Loucy (cell line): ENCODE data around the gene ARID2.

Experiments
- H2AFZ ChIP-seq: fragments of 200-600 bp; sonication (generic); 2 replicates; pipeline ENCODE4 v1.6.0; 2016; ENCODE audit warnings: antibody characterized with exemption, mild to moderate bottlenecking, low read length, moderate library complexity
- H3F3A ChIP-seq: fragments of 200-600 bp; 2 replicates; pipeline ENCODE4 v1.6.0; 2016; ENCODE audit warnings: antibody characterized with exemption, low read depth, mild to moderate bottlenecking
- H3K27me3 ChIP-seq: fragments of 200-600 bp; sonication (generic); 2 replicates; pipeline ENCODE4 v1.6.1; 2014; ENCODE audit warnings: low read length, mild to moderate bottlenecking; ENCODE audit not compliant: insufficient read depth, poor library complexity, severe bottlenecking
- H3K36me3 ChIP-seq: fragments of 200-600 bp; sonication (generic); 2 replicates; pipeline ENCODE4 v1.6.1; 2016; ENCODE audit warnings: low read length; ENCODE audit not compliant: insufficient read depth
- H3K4me1 ChIP-seq: fragments of 200-600 bp; sonication (generic); 2 replicates; pipeline ENCODE4 v1.5.1; 2014; ENCODE audit warnings: low read length, mild to moderate bottlenecking; ENCODE audit not compliant: insufficient read depth, poor library complexity, severe bottlenecking
- H3K4me2 ChIP-seq: fragments of 200-600 bp; sonication (generic); 2 replicates; pipeline ENCODE4 v1.6.0; 2014; ENCODE audit warnings: antibody characterized with exemption, low read length, low read depth, mild to moderate bottlenecking; ENCODE audit not compliant: poor library complexity, severe bottlenecking
- H3K4me3 ChIP-seq: fragments of 200-600 bp; sonication (generic); 2 replicates; pipeline ENCODE4 v1.5.1; 2014; ENCODE audit warnings: low read length, mild to moderate bottlenecking, mixed read lengths; ENCODE audit not compliant: poor library complexity, severe bottlenecking
- H3K79me2 ChIP-seq: fragments of 200-600 bp; sonication (generic); 2 replicates; pipeline ENCODE4 v1.6.1; 2014; ENCODE audit warnings: low read length; ENCODE audit not compliant: insufficient read depth
- H3K9ac ChIP-seq: fragments of 200-600 bp; sonication (generic); 2 replicates; pipeline ENCODE4 v1.6.0; 2014; ENCODE audit warnings: mild to moderate bottlenecking, low read depth, low read length, moderate library complexity; ENCODE audit not compliant: poor library complexity, severe bottlenecking
- H3K9me2 ChIP-seq: fragments of 200-600 bp; sonication (generic); replicated peaks from 2 replicates; pipeline ENCODE4 v1.6.1; 2016; ENCODE audit warnings: low read depth, low read length, mixed read lengths
- H3K9me3 ChIP-seq: fragments of 200-600 bp; sonication (generic); 2 replicates; pipeline ENCODE4 v1.6.1; 2014; ENCODE audit warnings: mild to moderate bottlenecking, antibody characterized with exemption, low read length, low read depth; ENCODE audit not compliant: insufficient read depth
- H4K20me1 ChIP-seq: fragments of 200-600 bp; sonication (generic); 2 replicates; pipeline ENCODE4 v1.6.0; 2014; ENCODE audit warnings: antibody characterized with exemption, low read length, mild to moderate bottlenecking; ENCODE audit not compliant: insufficient read depth, poor library complexity, severe bottlenecking
- EZH2phosphoT487 ChIP-seq: fragments of 200-600 bp; IDR thresholded peaks from 2 replicates; pipeline ENCODE4 v1.6.1; 2018; ENCODE audit warnings: antibody characterized with exemption, mild to moderate bottlenecking, moderate library complexity, borderline replicate concordance
- TF ChIP-seq, protein P1 (sequence below): fragments of 200-600 bp; sonication (generic); conservative IDR thresholded peaks from 2 replicates; pipeline ENCODE4 v1.5.1; 2014; ENCODE audit warnings: mild to moderate bottlenecking, antibody characterized with exemption, low read length

Gene ARID2

DNA sequence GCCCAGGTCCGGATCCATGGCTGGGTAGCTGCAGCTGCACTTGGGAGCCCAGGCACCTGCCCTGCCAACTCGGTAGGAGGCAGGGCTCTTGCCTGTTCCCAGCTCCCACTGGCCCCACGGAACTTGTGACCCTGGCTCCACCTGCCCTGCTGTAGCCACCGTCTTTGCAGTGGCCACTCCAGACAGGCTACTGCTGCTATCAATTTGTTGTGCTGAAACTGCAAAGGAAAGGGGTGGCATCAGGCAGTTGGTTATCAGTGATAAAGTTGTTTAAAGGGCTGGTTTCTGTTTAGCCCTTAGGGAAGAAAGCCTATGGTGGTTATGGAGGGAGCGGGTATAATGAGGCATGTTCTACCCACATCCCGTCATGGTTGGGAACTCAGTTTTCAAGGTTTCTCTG lies 32.1 kb upstream of the ARID2 start:
- no peak overlapping the region for H2AFZ ChIP-seq
- H3K4me2 ChIP-seq, result no peak overlapping the region
- no peak overlapping the region for H3K9ac ChIP-seq
- H3K9me2 ChIP-seq, result no peaks in the 10 kb centered on the region
- no peaks in the 10 kb centered on the region for H3K27me3 ChIP-seq
- H3K4me3 ChIP-seq, result no peak overlapping the region
- no peaks in the 10 kb centered on the region for H3K4me1 ChIP-seq
- TF ChIP-seq, protein P1, sequence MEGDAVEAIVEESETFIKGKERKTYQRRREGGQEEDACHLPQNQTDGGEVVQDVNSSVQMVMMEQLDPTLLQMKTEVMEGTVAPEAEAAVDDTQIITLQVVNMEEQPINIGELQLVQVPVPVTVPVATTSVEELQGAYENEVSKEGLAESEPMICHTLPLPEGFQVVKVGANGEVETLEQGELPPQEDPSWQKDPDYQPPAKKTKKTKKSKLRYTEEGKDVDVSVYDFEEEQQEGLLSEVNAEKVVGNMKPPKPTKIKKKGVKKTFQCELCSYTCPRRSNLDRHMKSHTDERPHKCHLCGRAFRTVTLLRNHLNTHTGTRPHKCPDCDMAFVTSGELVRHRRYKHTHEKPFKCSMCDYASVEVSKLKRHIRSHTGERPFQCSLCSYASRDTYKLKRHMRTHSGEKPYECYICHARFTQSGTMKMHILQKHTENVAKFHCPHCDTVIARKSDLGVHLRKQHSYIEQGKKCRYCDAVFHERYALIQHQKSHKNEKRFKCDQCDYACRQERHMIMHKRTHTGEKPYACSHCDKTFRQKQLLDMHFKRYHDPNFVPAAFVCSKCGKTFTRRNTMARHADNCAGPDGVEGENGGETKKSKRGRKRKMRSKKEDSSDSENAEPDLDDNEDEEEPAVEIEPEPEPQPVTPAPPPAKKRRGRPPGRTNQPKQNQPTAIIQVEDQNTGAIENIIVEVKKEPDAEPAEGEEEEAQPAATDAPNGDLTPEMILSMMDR, result no peak
- no peak for TF ChIP-seq EZH2phosphoT487
- no peaks in the 10 kb centered on the region for H4K20me1 ChIP-seq
- no peaks in the 10 kb centered on the region for H3K79me2 ChIP-seq
- H3K36me3 ChIP-seq, result no peaks in the 10 kb centered on the region
- H3K9me3 ChIP-seq, result peaks cover 3% of the 10 kb centered on the region; the same call in 1 of the 2 replicates
- no peaks in the 10 kb centered on the region for H3F3A ChIP-seq

DNA sequence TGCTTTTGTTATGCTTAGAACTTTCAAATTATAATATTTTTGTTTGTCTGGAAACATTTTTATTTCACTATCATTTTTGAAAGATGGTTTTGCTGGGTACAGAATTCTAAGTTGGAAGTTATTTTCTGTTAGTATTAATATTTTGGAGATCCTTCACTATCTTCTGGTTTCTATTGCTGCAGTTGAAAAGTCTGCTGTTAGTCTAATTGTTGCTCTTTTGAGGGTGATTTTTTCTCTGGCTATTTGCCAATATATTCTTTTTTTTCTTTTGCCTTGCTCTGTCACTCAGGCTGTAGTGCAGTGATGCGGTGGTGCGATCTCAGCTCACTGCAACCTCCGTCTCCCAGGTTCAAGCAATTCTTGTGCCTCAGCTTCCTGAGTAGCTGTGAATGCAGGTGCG lies 28.2 kb upstream of the ARID2 start:
- no peak overlapping the region for H3K9ac ChIP-seq
- H3K79me2 ChIP-seq, result no peaks in the 10 kb centered on the region
- H3K4me3 ChIP-seq, result no peak overlapping the region
- TF ChIP-seq, protein P1, result no peak
- TF ChIP-seq EZH2phosphoT487, result no peak
- no peak overlapping the region for H3K4me2 ChIP-seq
- no peaks in the 10 kb centered on the region for H3K4me1 ChIP-seq
- no peaks in the 10 kb centered on the region for H3F3A ChIP-seq
- no peaks in the 10 kb centered on the region for H3K36me3 ChIP-seq
- no peak overlapping the region for H2AFZ ChIP-seq
- no peaks in the 10 kb centered on the region for H4K20me1 ChIP-seq
- H3K9me3 ChIP-seq, result peaks cover 3% of the 10 kb centered on the region; the same call in 1 of the 2 replicates
- no peaks in the 10 kb centered on the region for H3K9me2 ChIP-seq
- H3K27me3 ChIP-seq, result no peaks in the 10 kb centered on the region

DNA sequence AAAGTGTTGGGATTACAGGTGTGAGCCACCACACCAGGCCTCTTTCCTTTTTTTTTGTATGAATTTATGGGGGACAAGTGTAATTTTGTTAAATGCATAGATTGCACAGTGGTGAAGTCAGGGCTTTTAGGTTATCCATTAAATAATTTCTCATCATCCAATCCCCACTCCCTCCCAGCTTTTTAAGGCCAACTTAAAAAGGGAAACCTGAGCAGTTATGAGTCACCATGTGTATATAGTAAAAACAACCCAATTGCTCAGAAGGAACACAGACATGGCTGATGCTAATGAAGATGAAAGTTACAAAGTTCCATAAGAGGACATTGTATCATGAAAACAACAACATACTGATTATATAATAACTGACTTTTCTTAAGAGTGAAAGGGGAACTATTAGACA lies 25.6 kb upstream of the ARID2 start:
- no peak overlapping the region for H3K9ac ChIP-seq
- H3K4me3 ChIP-seq, result no peak overlapping the region
- no peaks in the 10 kb centered on the region for H3K4me1 ChIP-seq
- TF ChIP-seq, protein P1, result no peak
- TF ChIP-seq EZH2phosphoT487, result no peak
- no peak overlapping the region for H2AFZ ChIP-seq
- no peaks in the 10 kb centered on the region for H3K27me3 ChIP-seq
- H3F3A ChIP-seq, result no peaks in the 10 kb centered on the region
- H3K36me3 ChIP-seq, result no peaks in the 10 kb centered on the region
- H4K20me1 ChIP-seq, result no peaks in the 10 kb centered on the region
- no peaks in the 10 kb centered on the region for H3K79me2 ChIP-seq
- no peaks in the 10 kb centered on the region for H3K9me2 ChIP-seq
- no peaks in the 10 kb centered on the region for H3K9me3 ChIP-seq
- no peak overlapping the region for H3K4me2 ChIP-seq
